GM20431 (cell line): ENCODE measurements around the gene NPHS1.
"Not testable (repeated sequence)": the region's sequence is repeated elsewhere in the genome, so short reads cannot be mapped to it uniquely, and the experiment has no call there.

Experiments
- in situ Hi-C: fragments of 300-500 bp; cut with MseI, MboI; formaldehyde crosslinking; loops from one replicate; pipeline ENCODE4 v1.15.0; 2020; ENCODE audit warnings: low sequenced_read_pairs; ENCODE audit not compliant: unreplicated experiment

NPHS1 gene

GRCh38 chr19:35852029-35852780 lies at the start of gene NPHS1:
Gene NPHS1 (minus strand): TSS chr19:35852504. CDS start chr19:35851837, 667 bp downstream.
- in situ Hi-C loops: no loop called here

GRCh38 chr19:35901055-35901644 lies 48.8 kb upstream of the NPHS1 start:
- in situ Hi-C loops: no loop called here

- in situ Hi-C loops: no loop called here
Measured at GRCh38 chr19:35899547-35900214, 47.4 kb upstream of the NPHS1 start.

- in situ Hi-C loops: no loop called here
Measured at GRCh38 chr19:35898499-35898809, 46.1 kb upstream of the NPHS1 start.

GRCh38 chr19:35897706-35898451 lies 45.6 kb upstream of the NPHS1 start:
- in situ Hi-C loops: no loop called here

GRCh38 chr19:35896643-35897040 lies 44.3 kb upstream of the NPHS1 start:
- in situ Hi-C loops: no loop called here

- in situ Hi-C loops: no loop called here
Measured at GRCh38 chr19:35895911-35896642, 43.8 kb upstream of the NPHS1 start.

GRCh38 chr19:35894342-35894741 lies 42.0 kb upstream of the NPHS1 start:
- in situ Hi-C loops: no loop called here

GRCh38 chr19:35891819-35892218 lies 39.5 kb upstream of the NPHS1 start:
- in situ Hi-C loops: not testable (repeated sequence)

GRCh38 chr19:35890113-35890650 lies 37.9 kb upstream of the NPHS1 start:
- in situ Hi-C loops: no loop called here

GRCh38 chr19:35889370-35890112 lies 37.2 kb upstream of the NPHS1 start:
- in situ Hi-C loops: loop anchor here (5.0 kb wide), 1 partner anchor 43 kb away; no protein-coding TSS in a partner anchor

- in situ Hi-C loops: loop anchor here (5.0 kb wide), 1 partner anchor 44 kb away; no protein-coding TSS in a partner anchor
Measured at GRCh38 chr19:35888398-35888797, 36.1 kb upstream of the NPHS1 start.

- in situ Hi-C loops: loop anchor here (5.0 kb wide), 1 partner anchor 45 kb away; no protein-coding TSS in a partner anchor
Measured at GRCh38 chr19:35887197-35887596, 34.9 kb upstream of the NPHS1 start.

- in situ Hi-C loops: loop anchor here (5.0 kb wide), 1 partner anchor 46 kb away; no protein-coding TSS in a partner anchor
Measured at GRCh38 chr19:35885904-35886303, 33.6 kb upstream of the NPHS1 start.

- in situ Hi-C loops: loop anchor here (5.0 kb wide), 1 partner anchor 47 kb away; no protein-coding TSS in a partner anchor
Measured at GRCh38 chr19:35885225-35885738, 33.0 kb upstream of the NPHS1 start.

GRCh38 chr19:35883882-35884281 lies 31.6 kb upstream of the NPHS1 start:
- in situ Hi-C loops: no loop called here

- in situ Hi-C loops: no loop called here
Measured at GRCh38 chr19:35882114-35882832, 30.0 kb upstream of the NPHS1 start.

GRCh38 chr19:35879770-35880317 lies 27.5 kb upstream of the NPHS1 start:
- in situ Hi-C loops: no loop called here
